IPS-18c (cell line): ENCODE measurements around the gene HMCES.
"Not testable (repeated sequence)": the region's sequence is repeated elsewhere in the genome, so short reads cannot be mapped to it uniquely, and the experiment has no call there.

Experiments used
- H3K4me3 ChIP-seq: 2 replicates; pipeline ENCODE4 v1.7.0; 2013; ENCODE audit warnings: low read depth, mild to moderate bottlenecking, low read length, moderate library complexity; ENCODE audit not compliant: insufficient read depth
- H3K9me3 ChIP-seq: one replicate; pipeline ENCODE4 v1.6.1; 2013; ENCODE audit warnings: mild to moderate bottlenecking, low read length, moderate library complexity; ENCODE audit not compliant: control insufficient read depth, insufficient read depth

Gene HMCES

GRCh38 chr3:129347458-129347845, 68.8 kb downstream of the HMCES start:
- Histone ChIP-seq H3K4me3 (no peak overlapping the region), H3K9me3 (no peaks in the 10 kb centered on the region)

- H3K4me3 ChIP-seq = no peak overlapping the region
- H3K9me3 ChIP-seq = no peaks in the 10 kb centered on the region
Observed at GRCh38 chr3:129348734-129349133, 70.1 kb downstream of the HMCES start.

- H3K4me3 ChIP-seq, H3K9me3 ChIP-seq: not testable (repeated sequence)
Observed at GRCh38 chr3:129349169-129349568, 70.5 kb downstream of the HMCES start.

- Histone ChIP-seq H3K4me3 (no peak overlapping the region), H3K9me3 (no peaks in the 10 kb centered on the region)
Observed at GRCh38 chr3:129349791-129350190, 71.1 kb downstream of the HMCES start.

- Histone ChIP-seq H3K4me3 (no peak overlapping the region), H3K9me3 (no peaks in the 10 kb centered on the region)
Observed at GRCh38 chr3:129352045-129352444, 73.4 kb downstream of the HMCES start.

GRCh38 chr3:129352650-129353588, 74.2 kb downstream of the HMCES start:
- Histone ChIP-seq H3K9me3 (no peaks in the 10 kb centered on the region), H3K4me3 (no peak overlapping the region)

- H3K4me3 ChIP-seq = no peak overlapping the region
- H3K9me3 ChIP-seq = no peaks in the 10 kb centered on the region
Observed at GRCh38 chr3:129353589-129353941, 74.9 kb downstream of the HMCES start.
